NCI-H2029 treated with DMSO at 0.1 percent for 48 hours (cell line): ENCODE data around the gene RNF43.

Experiments used
- DNase-seq: peaks from one replicate; lab custom pipeline; 2025; lab: John Stamatoyannopoulos, UW

RNF43 gene

GRCh38 chr17:58381124-58382035 lies 36.0 kb downstream of the RNF43 start:
- DNase-seq, result no peak

GRCh38 chr17:58380207-58381123 lies 36.9 kb downstream of the RNF43 start:
- no peak for DNase-seq

DNA sequence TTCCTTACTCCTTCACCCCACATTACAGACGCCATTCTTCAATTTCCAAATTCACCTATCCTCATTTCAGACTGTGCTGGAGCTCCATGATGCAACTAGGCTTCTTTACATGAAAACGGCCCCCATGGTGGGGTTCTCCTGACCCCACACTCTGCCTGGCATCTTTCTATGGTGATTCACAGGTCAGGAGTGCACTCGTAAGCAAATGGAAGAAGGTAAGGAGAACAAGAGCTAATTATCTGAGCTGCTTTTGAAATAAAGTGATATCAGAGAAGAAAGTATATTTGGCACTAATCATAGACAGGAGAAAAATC lies 37.9 kb downstream of the RNF43 start:
- no peak for DNase-seq

GRCh38 chr17:58378733-58379510 lies 38.4 kb downstream of the RNF43 start:
- no peak for DNase-seq

GRCh38 chr17:58377661-58378060 lies 39.7 kb downstream of the RNF43 start:
- no peak for DNase-seq

DNA sequence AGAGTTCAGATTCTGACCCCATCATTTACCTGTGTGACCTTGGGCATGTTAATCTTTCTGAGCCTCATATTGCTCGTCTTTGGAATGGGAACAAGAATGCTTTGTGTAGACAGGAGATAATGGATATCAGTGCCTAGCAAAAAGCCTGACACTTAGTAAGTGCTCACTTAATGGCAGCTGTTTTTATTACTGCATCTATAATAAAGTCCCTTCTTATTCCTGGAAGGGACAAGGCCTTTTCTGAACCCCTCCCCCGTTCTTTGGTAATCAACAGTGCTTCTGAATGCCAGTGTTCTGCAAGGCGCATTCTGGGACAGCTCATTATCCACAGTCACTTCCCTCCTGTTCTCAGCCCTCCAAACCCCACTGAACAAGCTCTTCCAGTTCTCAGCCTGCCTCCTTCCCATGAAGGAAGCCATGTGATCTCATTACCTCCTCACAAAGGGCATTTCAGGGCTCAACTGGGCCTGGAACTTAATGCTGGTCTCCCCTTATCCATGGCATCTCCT lies 40.2 kb downstream of the RNF43 start:
- DNase-seq, result no peak

GRCh38 chr17:58376472-58377000 lies 40.8 kb downstream of the RNF43 start:
- no peak for DNase-seq

- no peak for DNase-seq
Observed at GRCh38 chr17:58375811-58376210, 41.5 kb downstream of the RNF43 start.

- no peak for DNase-seq
Observed at GRCh38 chr17:58375256-58375655, 42.1 kb downstream of the RNF43 start.

GRCh38 chr17:58373923-58374322 lies 43.4 kb downstream of the RNF43 start:
- DNase-seq, result no peak

GRCh38 chr17:58373003-58373402 lies 44.3 kb downstream of the RNF43 start:
- DNase-seq, result no peak

- DNase-seq, result no peak
Observed at GRCh38 chr17:58371300-58371950, 45.9 kb downstream of the RNF43 start.

DNA sequence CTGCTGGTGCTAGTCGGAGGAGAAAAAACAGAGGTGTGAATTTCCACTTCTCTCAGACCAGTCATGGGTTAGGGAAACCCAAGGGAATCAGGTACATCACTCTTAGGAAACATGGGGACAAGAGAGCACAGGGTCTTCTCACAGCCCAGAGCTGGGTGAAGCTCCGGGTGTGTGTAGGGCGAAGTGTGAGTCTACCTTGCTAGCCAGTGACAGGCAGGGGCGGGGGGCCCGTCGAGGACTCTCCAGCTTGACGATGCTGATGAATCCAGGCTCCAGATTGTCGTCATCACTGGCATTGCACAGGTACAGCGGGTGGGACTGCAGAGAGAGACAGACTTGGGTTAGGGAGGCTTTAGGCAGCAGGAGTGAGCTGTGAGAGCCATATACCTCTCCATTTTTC lies 46.6 kb downstream of the RNF43 start:
- DNase-seq, result no peak

GRCh38 chr17:58370309-58370708 lies 47.0 kb downstream of the RNF43 start:
- no peak for DNase-seq

- no peak for DNase-seq
Observed at GRCh38 chr17:58369214-58370031, 47.9 kb downstream of the RNF43 start.

- DNase-seq, result no peak
Observed at GRCh38 chr17:58368860-58369213, 48.5 kb downstream of the RNF43 start.
